Measurements from ENCODE around the gene RGS9BP.

GRCh38 chr19:32658527-32658926 is 17.1 kb upstream of the RGS9BP start:
- no peak for TF ChIP-seq POLR2AphosphoS5 (IDR thresholded peaks at IDR 0.05; ENCODE audit: borderline replicate concordance, low read depth, low read length)
- TF ChIP-seq EZH2 (IDR thresholded peaks at IDR 0.05), result no peak

Measured in SK-N-MC (cell line).